ENCODE measurements around the gene BCL7A.
A peak's percentile ranks its signal among the peaks of the same experiment; 100 is the strongest.

Gene BCL7A

DNA sequence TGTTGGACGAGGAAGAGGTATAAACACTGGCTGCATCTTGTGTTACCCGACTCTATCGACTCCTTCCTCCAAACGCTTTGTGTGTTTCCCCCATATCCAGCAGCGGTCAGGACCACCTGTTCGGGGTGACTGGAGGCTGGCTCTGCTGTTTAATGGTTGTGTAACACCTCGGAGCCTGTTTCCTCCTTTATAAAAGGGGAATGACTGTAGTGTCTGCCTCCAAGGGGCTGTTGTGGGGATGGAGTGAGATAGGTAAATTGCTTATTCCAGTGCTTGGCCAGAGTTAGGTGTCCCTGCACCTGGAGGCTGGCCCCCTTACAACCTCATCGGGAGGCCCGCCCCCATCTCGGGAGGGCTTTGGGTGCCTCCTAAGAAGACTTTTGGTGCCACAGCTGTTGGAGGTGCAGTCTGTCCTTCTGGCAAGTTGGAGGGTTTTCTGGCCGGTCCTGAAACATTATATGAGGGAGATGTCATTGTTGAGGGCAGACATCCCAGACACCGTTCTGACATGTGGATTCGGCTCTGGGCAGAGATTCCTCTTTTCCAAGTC is 57.9 kb downstream of the BCL7A start:
- no peak for DNase-seq (ENCODE audit: low read depth)
- no peak for TF ChIP-seq CTCF (IDR thresholded peaks at IDR 0.05; ENCODE audit: control insufficient read depth, extremely low read depth, insufficient read depth)
- peak overlapping the region; percentile 77 for H3K4me3 ChIP-seq (ENCODE audit: low read depth, low read length)

- H3K4me3 ChIP-seq (ENCODE audit: low read depth, low read length), result peak overlapping the region; percentile 77
- TF ChIP-seq CTCF (IDR thresholded peaks at IDR 0.05; ENCODE audit: control insufficient read depth, extremely low read depth, insufficient read depth), result no peak
- DNase-seq (ENCODE audit: low read depth), result no peak
These were observed 58.7 kb downstream of the BCL7A start for GRCh38 chr12:122080149-122081082.

GRCh38 chr12:122081083-122081696 is 59.5 kb downstream of the BCL7A start:
- H3K4me3 ChIP-seq (ENCODE audit: low read depth, low read length), result peak overlapping the region; percentile 77
- no peak for TF ChIP-seq CTCF (IDR thresholded peaks at IDR 0.05; ENCODE audit: control insufficient read depth, extremely low read depth, insufficient read depth)
- no peak for DNase-seq (ENCODE audit: low read depth)

DNA sequence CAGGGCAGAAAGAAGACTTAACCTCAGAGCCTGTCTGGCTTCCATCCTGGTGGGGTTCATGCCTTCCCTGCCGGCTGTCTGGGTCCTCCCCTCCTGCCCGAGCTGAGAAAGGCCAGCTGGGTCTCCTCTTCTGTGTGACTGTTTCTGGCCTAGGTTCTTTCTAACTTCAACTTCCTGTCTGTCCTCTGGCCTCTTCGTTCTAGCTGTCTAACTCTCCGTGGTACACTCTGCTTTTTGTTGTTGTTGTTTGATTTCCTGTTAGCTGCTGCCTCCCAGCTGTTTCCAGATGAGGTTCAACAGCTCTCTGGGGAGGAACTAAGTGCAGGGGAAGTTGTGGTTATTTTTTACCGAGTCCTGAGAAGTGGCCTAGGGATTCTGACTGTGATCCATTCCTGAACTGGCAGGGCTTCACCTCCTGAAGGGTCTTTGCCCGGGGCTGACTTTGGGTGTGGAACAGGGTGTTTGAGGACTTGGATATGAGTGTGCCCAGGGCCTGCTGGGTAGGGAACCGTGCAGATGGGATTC is 60.1 kb downstream of the BCL7A start:
- DNase-seq (ENCODE audit: low read depth), result no peak
- TF ChIP-seq CTCF (IDR thresholded peaks at IDR 0.05; ENCODE audit: control insufficient read depth, extremely low read depth, insufficient read depth), result no peak
- no peak overlapping the region for H3K4me3 ChIP-seq (ENCODE audit: low read depth, low read length)

DNA sequence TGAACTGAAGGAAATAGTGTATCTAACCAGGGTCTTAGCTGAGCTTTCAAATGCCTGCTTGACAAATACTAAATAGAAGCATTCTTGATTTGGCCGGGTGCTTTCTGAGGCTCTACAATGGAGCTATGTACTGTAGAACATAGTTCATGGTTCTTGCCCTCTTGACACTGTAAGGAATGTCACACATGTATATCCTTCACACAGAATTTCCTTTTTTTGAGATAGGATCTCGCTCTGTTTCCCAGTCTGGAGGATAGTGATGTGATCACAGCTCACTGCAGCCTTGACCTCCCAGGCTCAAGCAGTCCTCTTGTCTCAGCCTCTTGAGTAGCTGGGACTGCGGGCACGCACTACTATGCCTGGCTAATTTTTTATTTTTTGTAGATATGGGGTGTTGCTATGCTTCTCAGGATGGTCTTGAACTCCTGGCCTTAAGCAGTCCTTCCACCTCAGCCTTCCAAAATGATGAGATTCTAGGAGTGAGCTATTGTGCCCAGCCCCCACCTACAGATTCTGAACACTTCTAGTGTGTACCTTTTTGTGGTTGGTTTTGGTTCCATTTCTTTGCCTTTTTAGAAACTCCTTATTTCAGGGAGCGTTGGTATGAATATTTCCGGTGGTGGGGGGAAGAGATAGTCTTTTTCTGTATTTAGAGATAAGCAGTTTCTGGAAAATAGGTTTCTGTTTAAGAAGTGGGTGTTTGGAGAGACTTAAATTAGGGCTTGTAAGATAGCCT is 61.1 kb downstream of the BCL7A start:
- H3K4me3 ChIP-seq (ENCODE audit: low read depth, low read length), result no peak overlapping the region
- DNase-seq (ENCODE audit: low read depth), result no peak
- no peak for TF ChIP-seq CTCF (IDR thresholded peaks at IDR 0.05; ENCODE audit: control insufficient read depth, extremely low read depth, insufficient read depth)

DNA sequence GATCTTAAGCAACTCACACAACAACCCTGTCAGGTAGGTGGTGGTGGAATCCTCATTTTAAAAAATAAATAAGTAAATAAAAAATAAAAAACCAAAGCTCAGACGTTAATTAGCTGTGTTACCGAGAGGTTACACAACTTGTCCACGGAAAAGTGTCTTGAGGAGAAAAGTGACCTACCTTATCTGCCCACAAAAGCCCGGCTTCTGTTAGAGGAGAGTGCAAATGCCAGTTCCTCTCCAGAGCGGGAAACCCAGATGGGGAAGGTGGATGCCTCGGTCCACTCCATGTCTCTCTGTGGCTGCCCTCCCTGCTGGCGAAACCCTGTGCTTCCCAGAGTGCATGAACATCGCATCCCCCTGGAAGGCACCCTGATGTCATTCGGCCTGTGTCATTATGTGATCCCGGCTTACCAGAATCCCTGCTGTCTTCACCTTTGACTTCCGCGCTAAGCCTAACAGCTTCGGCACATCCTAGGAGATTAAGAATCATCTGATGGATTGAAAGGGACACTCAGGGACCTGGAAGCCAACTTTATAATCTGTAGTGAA is 63.2 kb downstream of the BCL7A start:
- DNase-seq (ENCODE audit: low read depth), result no peak
- TF ChIP-seq CTCF (IDR thresholded peaks at IDR 0.05; ENCODE audit: control insufficient read depth, extremely low read depth, insufficient read depth), result no peak

More for the DNA sequence above, 63.2 kb downstream of the BCL7A start:
- H3K4me3 ChIP-seq (ENCODE audit: low read depth, low read length), result no peak overlapping the region
